NT2/D1 (cell line): ENCODE results near the gene FBXO15.

ENCODE experiments used
- SUZ12 ChIP-seq: IDR thresholded peaks from 2 replicates; pipeline ENCODE4 v1.6.1; 2011; ENCODE audit not compliant: insufficient read length, insufficient read depth; ENCODE audit errors: extremely low read depth
- YY1 ChIP-seq: IDR thresholded peaks from 2 replicates; pipeline ENCODE4 v1.6.1; 2011; ENCODE audit not compliant: insufficient read length, insufficient read depth
- ZNF274 ChIP-seq: IDR thresholded peaks from 2 replicates; pipeline ENCODE4 v1.6.1; 2011; ENCODE audit warnings: mild to moderate bottlenecking, low read depth, low read length

- TF ChIP-seq YY1 (no peak), SUZ12 (no peak), ZNF274 (no peak)
These were observed 83.1 kb downstream of the FBXO15 start for GRCh38 chr18:74064510-74064909.
